Loucy (cell line): ENCODE data around the gene RGS6.

Source experiments
- H2AFZ ChIP-seq: fragments of 200-600 bp; sonication (generic); 2 replicates; pipeline ENCODE4 v1.6.0; 2016; ENCODE audit warnings: antibody characterized with exemption, mild to moderate bottlenecking, low read length, moderate library complexity
- H3F3A ChIP-seq: fragments of 200-600 bp; 2 replicates; pipeline ENCODE4 v1.6.0; 2016; ENCODE audit warnings: antibody characterized with exemption, low read depth, mild to moderate bottlenecking
- H3K27me3 ChIP-seq: fragments of 200-600 bp; sonication (generic); 2 replicates; pipeline ENCODE4 v1.6.1; 2014; ENCODE audit warnings: low read length, mild to moderate bottlenecking; ENCODE audit not compliant: insufficient read depth, poor library complexity, severe bottlenecking
- H3K36me3 ChIP-seq: fragments of 200-600 bp; sonication (generic); 2 replicates; pipeline ENCODE4 v1.6.1; 2016; ENCODE audit warnings: low read length; ENCODE audit not compliant: insufficient read depth
- H3K4me1 ChIP-seq: fragments of 200-600 bp; sonication (generic); 2 replicates; pipeline ENCODE4 v1.5.1; 2014; ENCODE audit warnings: low read length, mild to moderate bottlenecking; ENCODE audit not compliant: insufficient read depth, poor library complexity, severe bottlenecking
- H3K4me2 ChIP-seq: fragments of 200-600 bp; sonication (generic); 2 replicates; pipeline ENCODE4 v1.6.0; 2014; ENCODE audit warnings: antibody characterized with exemption, low read length, low read depth, mild to moderate bottlenecking; ENCODE audit not compliant: poor library complexity, severe bottlenecking
- H3K4me3 ChIP-seq: fragments of 200-600 bp; sonication (generic); 2 replicates; pipeline ENCODE4 v1.5.1; 2014; ENCODE audit warnings: low read length, mild to moderate bottlenecking, mixed read lengths; ENCODE audit not compliant: poor library complexity, severe bottlenecking
- H3K79me2 ChIP-seq: fragments of 200-600 bp; sonication (generic); 2 replicates; pipeline ENCODE4 v1.6.1; 2014; ENCODE audit warnings: low read length; ENCODE audit not compliant: insufficient read depth
- H3K9ac ChIP-seq: fragments of 200-600 bp; sonication (generic); 2 replicates; pipeline ENCODE4 v1.6.0; 2014; ENCODE audit warnings: mild to moderate bottlenecking, low read depth, low read length, moderate library complexity; ENCODE audit not compliant: poor library complexity, severe bottlenecking
- H3K9me2 ChIP-seq: fragments of 200-600 bp; sonication (generic); replicated peaks from 2 replicates; pipeline ENCODE4 v1.6.1; 2016; ENCODE audit warnings: low read depth, low read length, mixed read lengths
- H3K9me3 ChIP-seq: fragments of 200-600 bp; sonication (generic); 2 replicates; pipeline ENCODE4 v1.6.1; 2014; ENCODE audit warnings: mild to moderate bottlenecking, antibody characterized with exemption, low read length, low read depth; ENCODE audit not compliant: insufficient read depth
- H4K20me1 ChIP-seq: fragments of 200-600 bp; sonication (generic); 2 replicates; pipeline ENCODE4 v1.6.0; 2014; ENCODE audit warnings: antibody characterized with exemption, low read length, mild to moderate bottlenecking; ENCODE audit not compliant: insufficient read depth, poor library complexity, severe bottlenecking
- CTCF ChIP-seq: fragments of 200-600 bp; sonication (generic); conservative IDR thresholded peaks from 2 replicates; pipeline ENCODE4 v1.5.1; 2014; ENCODE audit warnings: mild to moderate bottlenecking, antibody characterized with exemption, low read length
- EZH2phosphoT487 ChIP-seq: fragments of 200-600 bp; IDR thresholded peaks from 2 replicates; pipeline ENCODE4 v1.6.1; 2018; ENCODE audit warnings: antibody characterized with exemption, mild to moderate bottlenecking, moderate library complexity, borderline replicate concordance

The RGS6 gene

GRCh38 chr14:72172049-72172448, 239.8 kb downstream of the RGS6 start:
- peak overlapping the region; percentile 12 for H3K4me2 ChIP-seq
- no peak overlapping the region for H3K4me3 ChIP-seq
- H4K20me1 ChIP-seq, result no peaks in the 10 kb centered on the region
- no peaks in the 10 kb centered on the region for H3F3A ChIP-seq
- H3K9me3 ChIP-seq, result no peaks in the 10 kb centered on the region
- H2AFZ ChIP-seq, result no peak overlapping the region
- no peaks in the 10 kb centered on the region for H3K79me2 ChIP-seq
- peak overlapping the region; percentile 38 for H3K9ac ChIP-seq
- TF ChIP-seq CTCF (no peak), EZH2phosphoT487 (no peak)
- peaks cover 52% of the 10 kb centered on the region for H3K4me1 ChIP-seq
- H3K9me2 ChIP-seq, result no peaks in the 10 kb centered on the region
- H3K36me3 ChIP-seq, result no peaks in the 10 kb centered on the region
- H3K27me3 ChIP-seq, result no peaks in the 10 kb centered on the region

- Histone ChIP-seq H3F3A (no peaks in the 10 kb centered on the region), H3K27me3 (no peaks in the 10 kb centered on the region), H3K4me2 (peak overlapping the region; percentile 12), H3K36me3 (no peaks in the 10 kb centered on the region), H3K9me3 (no peaks in the 10 kb centered on the region), H3K4me1 (peaks cover 52% of the 10 kb centered on the region), H4K20me1 (no peaks in the 10 kb centered on the region), H3K9me2 (no peaks in the 10 kb centered on the region), H2AFZ (no peak overlapping the region), H3K9ac (peak overlapping the region; percentile 38), H3K79me2 (no peaks in the 10 kb centered on the region), H3K4me3 (no peak overlapping the region)
- no peak for TF ChIP-seq CTCF
- no peak for TF ChIP-seq EZH2phosphoT487
These were observed 240.4 kb downstream of the RGS6 start for GRCh38 chr14:72172597-72172996.

- H3K27me3 ChIP-seq, result no peaks in the 10 kb centered on the region
- no peaks in the 10 kb centered on the region for H3K79me2 ChIP-seq
- H3K9ac ChIP-seq, result peak overlapping the region; percentile 38
These were observed 240.9 kb downstream of the RGS6 start for GRCh38 chr14:72173038-72173720.

More at GRCh38 chr14:72173038-72173720, 240.9 kb downstream of the RGS6 start:
- TF ChIP-seq CTCF, result peak; percentile 45; the same call in 1 of the 2 replicates
- no peak for TF ChIP-seq EZH2phosphoT487
- Histone ChIP-seq H2AFZ (no peak overlapping the region), H4K20me1 (no peaks in the 10 kb centered on the region), H3K4me3 (no peak overlapping the region), H3K4me1 (peaks cover 52% of the 10 kb centered on the region), H3K4me2 (peak overlapping the region; percentile 12), H3K36me3 (no peaks in the 10 kb centered on the region), H3F3A (no peaks in the 10 kb centered on the region), H3K9me2 (no peaks in the 10 kb centered on the region), H3K9me3 (no peaks in the 10 kb centered on the region)
